K562 (cell line): ENCODE results near the gene RABL6. TPM values are rescaled to one million over a fixed set of nuclear protein-coding genes. Genes with fewer than 3 reads are reported as not detected.

Experiments used
- CUX1 ChIP-seq: fragments of 200-800 bp; sonication (Bioruptor generic); IDR thresholded peaks from 2 replicates; pipeline ENCODE4 v1.6.1; 2016; ENCODE audit warnings: missing genetic modification characterization, missing compliant biosample characterization
- E2F3 ChIP-seq: fragments of 250-450 bp; sonication (Bioruptor Pico); IDR thresholded peaks from 2 replicates; pipeline ENCODE4 v1.4.0; 2020; ENCODE audit warnings: mild to moderate bottlenecking
- ELK1 ChIP-seq: sonication (generic); formaldehyde crosslinking; IDR thresholded peaks from 2 replicates; pipeline ENCODE4 v1.8.1; 2022; ENCODE audit warnings: missing genetic modification reagents
- GABPA ChIP-seq: fragments of 200-800 bp; sonication (Bioruptor generic); conservative IDR thresholded peaks from 2 replicates; pipeline ENCODE4 v1.6.1; 2016; ENCODE audit warnings: low read depth, missing genetic modification characterization, missing compliant biosample characterization
- HDAC1 ChIP-seq, 2 experiments: fragments of 450-650 bp; IDR thresholded peaks; 2 replicates each; pipeline ENCODE4 v1.6.1; 2016 to 2017; ENCODE audit warnings: inconsistent platforms in 1 of 2, mild to moderate bottlenecking in 1 of 2, moderate library complexity in 1 of 2
- JUND ChIP-seq, 2 experiments: IDR thresholded peaks; 2 replicates in 1 of 2; 3 replicates in 1 of 2; pipeline ENCODE4 v1.6.1; 2011; ENCODE audit warnings: borderline replicate concordance in 2 of 2, low read depth in 2 of 2, low read length in 2 of 2, improper control_type of control experiment in 1 of 2, missing biosample characterization in 1 of 2, missing genetic modification characterization in 1 of 2, missing genetic modification reagents in 1 of 2
- KLF10 ChIP-seq: fragments of 250-450 bp; sonication (Bioruptor Pico); IDR thresholded peaks from 2 replicates; pipeline ENCODE4 v1.6.1; 2021; ENCODE audit warnings: matching md5 sums
- MTF1 ChIP-seq: fragments of 250-450 bp; sonication (Bioruptor Pico); IDR thresholded peaks from 2 replicates; pipeline ENCODE4 v1.9.0; 2021; ENCODE audit warnings: moderate library complexity, mild to moderate bottlenecking, inconsistent platforms, borderline replicate concordance
- MYNN ChIP-seq, 2 experiments: sonication (generic); formaldehyde crosslinking in 1 of 2; IDR thresholded peaks; 2 replicates each; pipeline versions ENCODE4 v1.5.0 to v1.6.1; 2016 to 2020; ENCODE audit warnings: antibody characterized with exemption in 1 of 2, missing genetic modification reagents in 1 of 2
- PHF8 ChIP-seq: fragments of 200-600 bp; sonication (generic); IDR thresholded peaks from 2 replicates; pipeline ENCODE4 v1.6.1; 2012; ENCODE audit warnings: mixed run types, mild to moderate bottlenecking, inconsistent platforms, low read length, moderate library complexity, borderline replicate concordance
- PML ChIP-seq: IDR thresholded peaks from 2 replicates; pipeline ENCODE4 v1.6.1; 2012; ENCODE audit warnings: low read length, inconsistent platforms
- RUNX1 ChIP-seq: sonication (generic); IDR thresholded peaks from 2 replicates; pipeline ENCODE4 v1.6.1; 2016; ENCODE audit warnings: antibody characterized with exemption, low read depth
- SIN3A ChIP-seq, 2 experiments: fragments of 150-350 bp in 1 of 2; IDR thresholded peaks; 2 replicates each; pipeline ENCODE4 v1.6.1; 2011 to 2016; ENCODE audit warnings: borderline replicate concordance in 2 of 2, low read depth in 2 of 2, low read length in 2 of 2, mild to moderate bottlenecking in 2 of 2, moderate library complexity in 2 of 2; ENCODE audit not compliant: control insufficient read depth in 1 of 2
- TAF7 ChIP-seq: fragments of 450-650 bp; IDR thresholded peaks from 2 replicates; pipeline ENCODE4 v1.6.1; 2016; ENCODE audit warnings: missing genetic modification characterization, missing compliant biosample characterization
- TCF7 ChIP-seq: sonication (generic); IDR thresholded peaks from 2 replicates; pipeline ENCODE4 v1.6.1; 2016; ENCODE audit warnings: antibody characterized with exemption, borderline replicate concordance
- TCFL5 ChIP-seq: fragments of 250-450 bp; sonication (Bioruptor Pico); conservative IDR thresholded peaks from 2 replicates; pipeline ENCODE4 v1.6.1; 2021; ENCODE audit warnings: mild to moderate bottlenecking, moderate library complexity, matching md5 sums
- ZNF239 ChIP-seq: fragments of 250-450 bp; sonication (Bioruptor Pico); IDR thresholded peaks from 2 replicates; pipeline ENCODE4 v1.4.0; 2020; ENCODE audit warnings: mild to moderate bottlenecking
- polyA plus RNA-seq, 8 experiments: library from polyadenylated mRNA; depleted of rRNA in 4 of 8; stranded (reverse) in 5 of 8; unstranded in 3 of 8; fragments of >200 nt; fragmentation: Nextera tagmentation in 2 of 8; fragmentation: Illumina TruSeq in 1 of 8; extraction: Ambion mirVana in 2 of 8; extraction: Trizol in 1 of 8; gene quantifications; 2 replicates each; pipeline versions ENCODE4 v1.2.1 to v1.2.3, GENCODE V29; 2011 to 2014; ENCODE audit warnings: inconsistent platforms in 1 of 8, missing spikeins in 1 of 8
- total RNA-seq, 7 experiments: library from RNA; depleted of rRNA in 6 of 7; stranded (reverse); fragments of >200 nt in 6 of 7; fragmentation: Illumina TruSeq in 2 of 7; extraction: Trizol in 2 of 7; gene quantifications; 2 replicates each; pipeline versions ENCODE4 v1.2.1 to v1.2.3, GENCODE V29; 2011 to 2021; ENCODE audit warnings: low replicate concordance in 1 of 7
- TF ChIP-seq, protein P1 (sequence below), 2 experiments: fragments of 250-450 bp in 1 of 2; fragments of 450-650 bp in 1 of 2; sonication (Bioruptor Pico) in 1 of 2; IDR thresholded peaks; 2 replicates each; pipeline versions ENCODE4 v1.6.1 to v1.8.0; 2016 to 2021; ENCODE audit warnings: mild to moderate bottlenecking in 2 of 2, moderate library complexity in 2 of 2, missing compliant biosample characterization in 1 of 2, missing genetic modification characterization in 1 of 2

RABL6 gene
- total and polyA plus RNA-seq, 9 of the 15 experiments (the other 6 are each of a cell fraction or from before 2014, with no cell fraction given), result 5.6 to 181 (median 84.5) TPM

GRCh38 chr9:136789523-136789937 is 18.2 kb upstream of the RABL6 start (continued):
- TF ChIP-seq, protein P1, sequence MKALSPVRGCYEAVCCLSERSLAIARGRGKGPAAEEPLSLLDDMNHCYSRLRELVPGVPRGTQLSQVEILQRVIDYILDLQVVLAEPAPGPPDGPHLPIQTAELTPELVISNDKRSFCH (CRISPR knock-in tag; IDR thresholded peaks at IDR 0.05), result peak; percentile 67; the same call in 1 of the 2 replicates
- TF ChIP-seq, protein P1 (tag; IDR thresholded peaks at IDR 0.05), result peak; percentile 98
- TF ChIP-seq CUX1 (CRISPR knock-in tag), result peak; percentile 84
- TF ChIP-seq TCF7, result no peak
- TF ChIP-seq KLF10 (CRISPR knock-in tag), result no peak
- TF ChIP-seq TAF7, result peak; percentile 83
- TF ChIP-seq RUNX1, result no peak
- TF ChIP-seq SIN3A (IDR thresholded peaks at IDR 0.05; ENCODE audit: borderline replicate concordance in 2 of 2, control insufficient read depth in 1 of 2, low read depth in 2 of 2, low read length in 2 of 2), result no peak
- TF ChIP-seq TCFL5 (CRISPR knock-in tag), result peak; percentile 81; the same call in 1 of the 2 replicates
- no peak for TF ChIP-seq PML
- peak; percentile 71; the same call in 1 of the 2 replicates for TF ChIP-seq MTF1
- no peak for TF ChIP-seq JUND (IDR thresholded peaks at IDR 0.05; ENCODE audit: borderline replicate concordance, low read depth, low read length)
- TF ChIP-seq JUND (tag; IDR thresholded peaks at IDR 0.05; ENCODE audit: borderline replicate concordance, low read depth, low read length), result 0 out of 3 replicates have a peak, but pooled peaks have one; percentile 39
- TF ChIP-seq ZNF239, result peak; percentile 77
- TF ChIP-seq E2F3, result no peak
- no peak for TF ChIP-seq ELK1 (CRISPR knock-in tag)
- TF ChIP-seq PHF8, result 0 out of 2 replicates have a peak, but pooled peaks have one; percentile 7
- no peak for TF ChIP-seq HDAC1 (IDR thresholded peaks at IDR 0.05)
- no peak for TF ChIP-seq GABPA (tag)
- no peak for TF ChIP-seq MYNN (IDR thresholded peaks at IDR 0.05)
- no peak for TF ChIP-seq MYNN (CRISPR knock-in tag; IDR thresholded peaks at IDR 0.05)
